Right atrium auricular region (tissue), 2 donors: Measurements from ENCODE around the gene RPS6KA3. TPM values are rescaled to one million over a fixed set of nuclear protein-coding genes. Genes with fewer than 3 reads are reported as not detected.

ENCODE experiments used
- DNase-seq: peaks from one replicate; pipeline ENCODE4 v3.0.0-alpha.2; 2019; ENCODE audit warnings: low spot score
- H3K27ac ChIP-seq, 2 donors: fragments of 200-600 bp; sonication (generic); 1 replicate in 1 of 2; 2 replicates in 1 of 2; pipeline ENCODE4 v1.5.1; 2016 to 2019
- H3K27me3 ChIP-seq, 2 donors: fragments of 200-600 bp; sonication (generic); one replicate each; pipeline versions ENCODE4 v1.5.1 to v1.6.0; 2017 to 2019
- H3K36me3 ChIP-seq: fragments of 200-600 bp; sonication (generic); one replicate; pipeline ENCODE4 v1.5.1; 2016
- H3K4me1 ChIP-seq, 2 donors: fragments of 200-600 bp; sonication (generic); one replicate each; pipeline versions ENCODE4 v1.5.1 to v1.6.0; 2017 to 2019
- H3K4me3 ChIP-seq, 2 donors: fragments of 200-600 bp; sonication (generic); 1 replicate in 1 of 2; 2 replicates in 1 of 2; pipeline ENCODE4 v1.5.1; 2017 to 2019; ENCODE audit warnings: mild to moderate bottlenecking in 1 of 2, moderate library complexity in 1 of 2
- H3K9me3 ChIP-seq, 2 donors: fragments of 200-600 bp; sonication (generic); one replicate each; pipeline ENCODE4 v1.5.1; 2019
- CTCF ChIP-seq, 2 donors: fragments of 200-600 bp; sonication (generic); IDR thresholded peaks; one replicate each; pipeline ENCODE4 v1.5.1; 2019; ENCODE audit warnings: antibody characterized with exemption in 2 of 2
- total RNA-seq, 2 donors: library from RNA; depleted of rRNA; stranded (reverse); fragments of >200 nt; gene quantifications; one replicate each; pipeline ENCODE4 v1.1.0, GENCODE V29; 2016

Gene RPS6KA3
- total RNA-seq, 2 donors from 2014 or later: 25.4 to 30.5 TPM

GRCh38 chrX:20228245-20228644 is 38.5 kb downstream of the RPS6KA3 start:
- no peaks in the 10 kb centered on the region for H3K27me3 ChIP-seq
- TF ChIP-seq CTCF (IDR thresholded peaks at IDR 0.05): no peak
- no peak for DNase-seq
- H3K4me3 ChIP-seq: no peak overlapping the region
- peaks cover 0 to 10% of the 10 kb centered on the region in 2 donors for H3K4me1 ChIP-seq
- H3K9me3 ChIP-seq: no peaks in the 10 kb centered on the region
- no peaks in the 10 kb centered on the region for H3K36me3 ChIP-seq
- no peak overlapping the region for H3K27ac ChIP-seq

- H3K27ac ChIP-seq: no peak overlapping the region
- no peaks in the 10 kb centered on the region for H3K27me3 ChIP-seq
- H3K4me1 ChIP-seq: peaks cover 0 to 10% of the 10 kb centered on the region in 2 donors
- H3K4me3 ChIP-seq: no peak overlapping the region
- no peaks in the 10 kb centered on the region for H3K9me3 ChIP-seq
- TF ChIP-seq CTCF (IDR thresholded peaks at IDR 0.05): no peak
- DNase-seq: no peak
- H3K36me3 ChIP-seq: no peaks in the 10 kb centered on the region
Measured at GRCh38 chrX:20227116-20227515, 39.6 kb downstream of the RPS6KA3 start.

- TF ChIP-seq CTCF (IDR thresholded peaks at IDR 0.05): no peak
Measured at GRCh38 chrX:20225488-20225833, 41.2 kb downstream of the RPS6KA3 start.

GRCh38 chrX:20224814-20225487 is 41.8 kb downstream of the RPS6KA3 start:
- TF ChIP-seq CTCF (IDR thresholded peaks at IDR 0.05): no peak

More at GRCh38 chrX:20225488-20225833, 41.2 kb downstream of the RPS6KA3 start:
- H3K27ac ChIP-seq: no peak overlapping the region
- peaks cover 0 to 10% of the 10 kb centered on the region in 2 donors for H3K4me1 ChIP-seq
- H3K4me3 ChIP-seq: no peak overlapping the region
- H3K27me3 ChIP-seq: no peaks in the 10 kb centered on the region
- no peaks in the 10 kb centered on the region for H3K9me3 ChIP-seq
- DNase-seq: no peak
- no peaks in the 10 kb centered on the region for H3K36me3 ChIP-seq

GRCh38 chrX:20221902-20222301 is 44.8 kb downstream of the RPS6KA3 start:
- peaks cover 0 to 10% of the 10 kb centered on the region in 2 donors for H3K4me1 ChIP-seq
- H3K9me3 ChIP-seq: no peaks in the 10 kb centered on the region
- H3K36me3 ChIP-seq: no peaks in the 10 kb centered on the region
- H3K27ac ChIP-seq: no peak overlapping the region
- DNase-seq: no peak
- H3K27me3 ChIP-seq: no peaks in the 10 kb centered on the region
- H3K4me3 ChIP-seq: no peak overlapping the region
- no peak for TF ChIP-seq CTCF (IDR thresholded peaks at IDR 0.05)

More at GRCh38 chrX:20224814-20225487, 41.8 kb downstream of the RPS6KA3 start:
- Histone ChIP-seq H3K36me3 (no peaks in the 10 kb centered on the region), H3K4me3 (no peak overlapping the region), H3K9me3 (no peaks in the 10 kb centered on the region), H3K27ac (peak overlapping the region in 1 of 2 donors; percentile 1), H3K4me1 (peaks cover 0 to 10% of the 10 kb centered on the region in 2 donors), H3K27me3 (no peaks in the 10 kb centered on the region)
- DNase-seq: no peak
